Activated CD4-positive, CD25-positive, alpha-beta regulatory T cell treated with anti-CD3 and anti-CD28 coated beads, Interleukin-2, amount 50 U/mL, for 24 hours (primary cell): Measurements from ENCODE around the gene MS4A1.
A peak's percentile ranks its signal among the peaks of the same experiment; 100 is the strongest.
"Not testable (repeated sequence)": the region's sequence is repeated elsewhere in the genome, so short reads cannot be mapped to it uniquely, and the experiment has no call there.

ENCODE experiments used
- ATAC-seq, 2 donors: fragments of 150-1000 bp; cut with Tn5 transposase; one replicate each; pipeline ENCODE4 v1.10.0; 2021; ENCODE audit warnings: mild to moderate bottlenecking in 1 of 2, moderate library complexity in 1 of 2

The MS4A1 gene

GRCh38 chr11:60504219-60504905, 48.7 kb downstream of the MS4A1 start:
- peak; percentile 61 to 65 for ATAC-seq

GRCh38 chr11:60509609-60510008, 54.0 kb downstream of the MS4A1 start:
- ATAC-seq = not testable (repeated sequence)

GRCh38 chr11:60510209-60510608, 54.6 kb downstream of the MS4A1 start:
- not testable (repeated sequence) for ATAC-seq

GRCh38 chr11:60511393-60511792, 55.7 kb downstream of the MS4A1 start:
- ATAC-seq = no peak

- ATAC-seq = no peak
Observed at GRCh38 chr11:60512651-60513225, 57.1 kb downstream of the MS4A1 start.

- ATAC-seq = no peak
Observed at GRCh38 chr11:60513496-60514460, 58.1 kb downstream of the MS4A1 start.

GRCh38 chr11:60515144-60515855, 59.7 kb downstream of the MS4A1 start, which contains the start of gene MS4A13:
TSS of gene MS4A13 (plus strand) at chr11:60515392. CDS start at chr11:60518084, 2,692 bp downstream.
- no peak for ATAC-seq
